ENCODE data around the gene YBX2. TPM values are rescaled to one million over a fixed set of nuclear protein-coding genes. Genes with fewer than 3 reads are reported as not detected.
"Not testable (repeated sequence)": the region's sequence is repeated elsewhere in the genome, so short reads cannot be mapped to it uniquely, and the experiment has no call there.

Gene YBX2
- total RNA-seq, 1 donor: not detected

DNA sequence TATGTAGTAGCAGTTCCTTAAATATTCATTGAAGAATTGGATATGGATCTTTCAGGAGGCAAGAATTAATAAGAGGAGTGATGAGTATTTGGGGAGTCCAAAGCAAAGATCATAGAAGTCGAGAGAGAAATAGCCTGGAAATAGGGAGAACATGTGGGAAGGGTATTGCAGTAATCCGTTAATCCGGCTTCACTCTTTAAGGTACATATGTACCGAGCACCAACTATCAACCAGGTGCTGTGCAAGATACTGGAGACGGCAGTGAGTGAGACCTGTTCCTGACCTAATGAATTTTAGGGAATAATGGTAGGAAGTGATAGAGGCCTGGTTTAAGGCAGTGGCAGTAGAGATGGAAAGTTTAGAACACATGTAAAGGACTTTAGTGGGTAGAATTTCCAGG, 41.4 kb downstream of the YBX2 start:
- Histone ChIP-seq H3K27me3 (ENCODE audit: insufficient read depth, low read length) (no peaks in the 10 kb centered on the region), H3K4me3 (ENCODE audit: low read length) (no peak overlapping the region), H3K4me1 (ENCODE audit: insufficient read depth, low read length) (peaks cover 39% of the 10 kb centered on the region), H3K9me3 (ENCODE audit: low read depth, low read length) (no peaks in the 10 kb centered on the region)

DNA sequence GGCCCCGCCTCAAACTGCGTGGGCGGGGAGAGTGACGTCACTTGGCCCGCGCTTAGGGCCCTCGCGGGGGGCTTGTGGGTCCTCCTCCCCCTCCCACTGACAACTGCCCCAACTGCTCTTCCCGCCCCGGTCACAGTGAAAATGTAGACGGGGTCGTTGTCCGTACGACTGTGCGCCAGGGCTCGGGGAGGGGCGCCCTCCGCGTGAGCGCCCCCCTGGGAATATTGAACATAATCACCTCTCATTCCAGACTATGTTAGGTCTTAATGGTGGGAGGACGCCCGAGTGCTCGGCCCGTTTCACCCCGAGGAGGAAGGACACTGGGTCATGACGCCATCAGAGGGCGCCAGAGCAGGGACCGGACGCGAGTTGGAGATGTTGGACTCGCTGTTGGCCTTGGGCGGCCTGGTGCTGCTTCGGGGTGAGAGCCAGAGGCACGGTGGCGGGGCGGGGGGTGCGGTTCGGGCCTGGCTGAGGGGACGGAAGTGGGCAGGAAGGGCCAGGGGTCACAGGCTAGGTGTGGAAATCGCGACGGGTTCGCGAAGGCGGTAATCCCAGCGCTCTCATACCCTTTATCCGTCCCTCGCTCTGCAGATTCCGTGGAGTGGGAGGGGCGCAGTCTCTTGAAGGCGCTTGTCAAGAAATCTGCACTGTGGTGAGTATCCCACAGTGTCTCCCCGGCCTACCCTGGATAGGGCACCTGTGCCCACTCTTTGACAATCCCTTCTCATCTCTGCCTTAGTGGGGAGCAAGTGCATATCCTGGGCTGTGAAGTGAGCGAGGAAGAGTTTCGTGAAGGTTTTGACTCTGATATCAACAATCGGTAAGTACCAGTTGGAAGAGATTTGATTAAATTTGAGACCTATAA, 42.0 kb downstream of the YBX2 start, which contains the start of gene ELP5:
TSS of gene ELP5 (plus strand) at position 40 of the 868 bp plus-strand sequence. CDS start at position 376, 336 bp downstream.
- peaks cover 39% of the 10 kb centered on the region for H3K4me1 ChIP-seq (ENCODE audit: insufficient read depth, low read length)
- no peaks in the 10 kb centered on the region for H3K9me3 ChIP-seq (ENCODE audit: low read depth, low read length)
- H3K27me3 ChIP-seq (ENCODE audit: insufficient read depth, low read length): no peaks in the 10 kb centered on the region
- peak within 1 kb of the TSS; percentile 55 for H3K4me3 ChIP-seq (ENCODE audit: low read length)

GRCh38 chr17:7251661-7252175, 42.7 kb downstream of the YBX2 start, which contains the start of gene CTDNEP1:
CTDNEP1 (minus strand) TSS chr17:7251734; CDS start chr17:7251296, 438 bp downstream.
- peak within 1 kb of the TSS; percentile 55 for H3K4me3 ChIP-seq (ENCODE audit: low read length)
- no peaks in the 10 kb centered on the region for H3K9me3 ChIP-seq (ENCODE audit: low read depth, low read length)
- peaks cover 39% of the 10 kb centered on the region for H3K4me1 ChIP-seq (ENCODE audit: insufficient read depth, low read length)
- no peaks in the 10 kb centered on the region for H3K27me3 ChIP-seq (ENCODE audit: insufficient read depth, low read length)

DNA sequence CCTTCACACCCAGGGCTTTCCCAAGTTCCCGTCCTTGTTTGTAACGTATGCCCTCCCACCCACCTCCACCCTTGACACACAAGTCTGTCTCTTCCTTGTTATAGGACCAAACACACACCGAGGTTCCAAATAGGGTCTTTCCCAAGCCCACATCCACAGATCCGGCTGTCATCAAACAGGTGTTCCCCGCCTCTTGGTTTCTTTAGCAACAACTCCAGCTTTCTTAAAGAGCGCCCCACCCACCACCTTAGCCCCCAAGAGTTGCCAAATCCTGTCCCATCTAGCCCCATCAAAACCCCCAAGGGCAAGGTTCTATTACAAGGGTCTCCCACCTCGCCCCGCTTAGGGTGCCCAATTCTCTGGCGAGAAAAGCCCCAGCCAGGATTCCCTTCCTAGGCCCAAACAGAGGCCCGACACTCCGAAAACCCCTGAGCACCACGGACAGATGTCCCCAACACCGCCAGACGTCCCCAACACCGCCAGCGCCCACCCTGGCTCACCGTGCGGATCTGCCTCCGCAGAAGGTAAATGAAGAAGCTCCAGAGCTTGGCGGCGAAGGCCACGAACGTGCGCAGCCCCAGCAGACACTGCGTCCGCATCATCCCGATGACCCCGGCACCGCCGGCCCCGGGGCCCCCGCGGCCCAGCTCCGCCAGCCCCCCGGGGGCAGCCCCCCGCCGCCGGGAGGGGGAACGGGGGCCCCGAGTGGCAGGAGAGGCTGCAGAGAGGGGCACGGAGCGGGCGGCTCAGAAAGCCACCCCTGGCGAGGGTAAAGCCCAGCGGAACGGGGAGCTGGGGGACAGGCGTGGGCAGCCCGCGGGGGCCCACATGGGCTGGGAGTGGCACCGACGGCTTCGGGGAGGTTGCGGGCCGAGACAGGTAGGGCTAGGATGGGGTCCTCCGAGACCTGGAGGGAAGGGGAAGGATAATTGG, 43.5 kb downstream of the YBX2 start:
- Histone ChIP-seq H3K4me1 (ENCODE audit: insufficient read depth, low read length) (peaks cover 39% of the 10 kb centered on the region), H3K4me3 (ENCODE audit: low read length) (peak overlapping the region; percentile 55), H3K27me3 (ENCODE audit: insufficient read depth, low read length) (no peaks in the 10 kb centered on the region), H3K9me3 (ENCODE audit: low read depth, low read length) (no peaks in the 10 kb centered on the region)

GRCh38 chr17:7249830-7250229, 44.6 kb downstream of the YBX2 start:
- Histone ChIP-seq H3K4me3 (ENCODE audit: low read length) (no peak overlapping the region), H3K9me3 (ENCODE audit: low read depth, low read length) (no peaks in the 10 kb centered on the region), H3K4me1 (ENCODE audit: insufficient read depth, low read length) (peaks cover 39% of the 10 kb centered on the region), H3K27me3 (ENCODE audit: insufficient read depth, low read length) (no peaks in the 10 kb centered on the region)

DNA sequence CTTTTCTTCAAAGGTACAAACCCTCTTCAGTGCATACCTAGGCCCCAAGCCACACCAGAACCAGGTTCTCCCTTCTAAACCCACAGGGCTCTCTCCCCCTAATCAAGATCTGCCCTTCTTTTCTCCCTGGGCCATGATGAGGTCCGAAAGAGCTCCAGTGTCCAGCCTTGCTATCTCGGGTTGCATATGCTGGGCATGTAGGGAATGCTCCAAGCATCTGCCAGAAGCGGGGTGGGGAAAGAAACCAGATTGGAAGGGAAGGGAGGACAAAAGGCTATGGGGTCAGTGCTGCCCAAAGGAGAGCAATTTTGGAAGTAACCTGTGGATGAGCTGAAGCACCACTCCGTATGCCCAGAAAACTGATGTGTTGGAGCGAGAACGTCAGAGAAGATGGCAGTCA, 45.2 kb downstream of the YBX2 start:
- no peaks in the 10 kb centered on the region for H3K27me3 ChIP-seq (ENCODE audit: insufficient read depth, low read length)
- no peak overlapping the region for H3K4me3 ChIP-seq (ENCODE audit: low read length)
- H3K9me3 ChIP-seq (ENCODE audit: low read depth, low read length): no peaks in the 10 kb centered on the region
- peaks cover 39% of the 10 kb centered on the region for H3K4me1 ChIP-seq (ENCODE audit: insufficient read depth, low read length)

GRCh38 chr17:7248796-7249195, 45.6 kb downstream of the YBX2 start:
- Histone ChIP-seq H3K4me1 (ENCODE audit: insufficient read depth, low read length) (peaks cover 39% of the 10 kb centered on the region), H3K9me3 (ENCODE audit: low read depth, low read length) (no peaks in the 10 kb centered on the region), H3K4me3 (ENCODE audit: low read length) (no peak overlapping the region), H3K27me3 (ENCODE audit: insufficient read depth, low read length) (no peaks in the 10 kb centered on the region)

DNA sequence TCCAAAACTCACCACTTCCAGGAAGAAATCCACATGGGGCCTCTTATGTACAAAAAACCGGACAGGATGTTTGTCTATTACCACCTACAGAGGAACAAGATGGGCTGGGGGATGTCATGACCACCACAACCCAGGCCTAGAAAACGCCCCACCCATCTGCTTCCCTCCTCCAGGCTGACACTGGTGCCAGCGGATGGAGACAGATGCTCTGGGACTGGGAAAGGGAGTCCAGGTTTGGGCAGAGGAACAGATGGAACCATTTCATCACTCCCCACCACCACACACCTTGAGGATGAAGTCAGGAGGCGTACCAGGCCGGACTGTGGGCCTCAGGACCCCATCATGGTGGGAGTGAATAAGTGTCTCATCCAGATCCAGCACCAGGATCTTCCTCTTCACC, 47.7 kb downstream of the YBX2 start:
- H3K4me1 ChIP-seq (ENCODE audit: insufficient read depth, low read length): peaks cover 34% of the 10 kb centered on the region
- no peaks in the 10 kb centered on the region for H3K9me3 ChIP-seq (ENCODE audit: low read depth, low read length)
- H3K27me3 ChIP-seq (ENCODE audit: insufficient read depth, low read length): no peaks in the 10 kb centered on the region
- no peak overlapping the region for H3K4me3 ChIP-seq (ENCODE audit: low read length)

DNA sequence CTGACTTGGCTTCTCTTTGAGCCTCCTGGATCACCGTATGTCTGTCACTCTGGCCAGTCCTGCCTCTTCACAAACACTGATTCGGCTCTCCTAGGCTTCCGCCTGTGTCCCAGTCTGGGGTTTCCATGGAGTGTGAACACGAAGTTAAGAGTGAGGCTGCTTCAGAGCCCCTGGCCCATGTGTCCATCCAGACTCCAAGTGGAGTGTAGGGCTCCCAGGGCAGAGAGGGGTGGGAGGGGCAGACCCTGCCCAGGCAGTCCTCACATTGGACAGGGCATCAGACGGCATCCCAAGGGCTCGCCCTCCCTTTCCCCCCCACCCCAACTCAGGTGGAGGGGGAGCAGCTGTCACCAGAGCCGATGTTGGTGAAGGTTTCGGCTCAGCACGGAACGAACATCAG, 50.6 kb downstream of the YBX2 start:
- H3K9me3 ChIP-seq (ENCODE audit: low read depth, low read length); H3K27me3 ChIP-seq (ENCODE audit: insufficient read depth, low read length); H3K4me3 ChIP-seq (ENCODE audit: low read length): not testable (repeated sequence)
- peaks cover 33% of the 10 kb centered on the region for H3K4me1 ChIP-seq (ENCODE audit: insufficient read depth, low read length)

GRCh38 chr17:7243453-7243729, 51.0 kb downstream of the YBX2 start:
- peaks cover 29% of the 10 kb centered on the region for H3K4me1 ChIP-seq (ENCODE audit: insufficient read depth, low read length)
- no peaks in the 10 kb centered on the region for H3K27me3 ChIP-seq (ENCODE audit: insufficient read depth, low read length)
- no peaks in the 10 kb centered on the region for H3K9me3 ChIP-seq (ENCODE audit: low read depth, low read length)
- H3K4me3 ChIP-seq (ENCODE audit: low read length): peak overlapping the region; percentile 100

DNA sequence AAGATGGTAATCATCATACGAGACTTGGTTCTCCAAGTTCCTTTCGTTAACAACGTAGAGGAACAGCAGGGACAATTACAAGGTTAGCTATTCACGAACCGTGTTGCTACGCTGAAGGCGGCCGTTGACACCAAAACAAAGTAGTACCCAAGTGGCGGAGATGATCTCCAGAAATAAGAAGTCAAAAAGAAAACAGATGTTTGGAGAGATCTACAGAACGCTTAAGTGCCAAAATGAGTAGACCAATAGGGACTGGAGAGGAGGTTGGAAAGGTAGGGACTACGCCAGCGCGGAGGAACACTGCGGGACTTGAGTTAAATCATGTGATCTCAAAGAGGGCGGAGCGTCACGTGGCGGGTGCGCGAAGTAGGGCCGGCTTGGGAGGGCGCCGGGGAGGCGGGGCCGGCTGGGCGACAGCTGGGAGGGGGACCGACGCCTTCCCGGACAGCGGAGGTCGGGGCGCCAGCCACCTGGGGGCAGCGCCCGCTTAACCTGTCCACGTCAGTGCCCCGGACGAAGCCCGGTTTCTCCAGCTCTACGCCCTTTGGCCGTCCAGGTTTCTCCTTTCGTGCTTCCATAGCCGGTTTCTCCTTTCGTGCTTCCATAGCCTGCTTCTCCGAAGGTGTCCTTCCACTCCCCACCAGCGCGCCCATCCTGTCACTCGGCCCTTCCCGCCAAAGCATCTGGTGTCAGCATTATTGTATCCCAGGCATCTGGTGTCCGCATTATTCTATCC, 51.6 kb downstream of the YBX2 start:
- H3K9me3 ChIP-seq (ENCODE audit: low read depth, low read length): no peaks in the 10 kb centered on the region
- H3K4me3 ChIP-seq (ENCODE audit: low read length): peak overlapping the region; percentile 100

GRCh38 chr17:7241783-7242716, 52.4 kb downstream of the YBX2 start, which contains the start of gene GABARAP:
GABARAP (minus strand) TSS chr17:7242449; CDS start chr17:7242330, 119 bp downstream.
- Histone ChIP-seq H3K4me3 (ENCODE audit: low read length) (peak within 1 kb of the TSS; percentile 100), H3K9me3 (ENCODE audit: low read depth, low read length) (no peaks in the 10 kb centered on the region), H3K27me3 (ENCODE audit: insufficient read depth, low read length) (no peaks in the 10 kb centered on the region), H3K4me1 (ENCODE audit: insufficient read depth, low read length) (peaks cover 34% of the 10 kb centered on the region)

More for the DNA sequence above, 51.6 kb downstream of the YBX2 start:
- H3K27me3 ChIP-seq (ENCODE audit: insufficient read depth, low read length): no peaks in the 10 kb centered on the region
- H3K4me1 ChIP-seq (ENCODE audit: insufficient read depth, low read length): peaks cover 29% of the 10 kb centered on the region

- peak overlapping the region; percentile 100 for H3K4me3 ChIP-seq (ENCODE audit: low read length)
- peaks cover 41% of the 10 kb centered on the region for H3K4me1 ChIP-seq (ENCODE audit: insufficient read depth, low read length)
- no peaks in the 10 kb centered on the region for H3K9me3 ChIP-seq (ENCODE audit: low read depth, low read length)
- H3K27me3 ChIP-seq (ENCODE audit: insufficient read depth, low read length): no peaks in the 10 kb centered on the region
These were observed 53.2 kb downstream of the YBX2 start for GRCh38 chr17:7241090-7241733.

All from mononuclear cell (primary cell).